Colonic mucosa (tissue), 4 donors: ENCODE results near the gene GULP1. TPM values are rescaled to one million over a fixed set of nuclear protein-coding genes. Genes with fewer than 3 reads are reported as not detected.
A peak's percentile ranks its signal among the peaks of the same experiment; 100 is the strongest.

Experiments used
- DNase-seq: peaks from one replicate; pipeline ENCODE4 v3.0.0-alpha.2; 2020
- H3K27ac ChIP-seq: fragments of 200-600 bp; one replicate; pipeline ENCODE4 v1.8.0; 2021
- H3K27me3 ChIP-seq: fragments of 200-600 bp; one replicate; pipeline ENCODE4 v1.8.0; 2021
- H3K36me3 ChIP-seq: fragments of 200-600 bp; one replicate; pipeline ENCODE4 v1.8.0; 2021
- H3K4me1 ChIP-seq: fragments of 200-600 bp; one replicate; pipeline ENCODE4 v1.8.0; 2021; ENCODE audit warnings: mild to moderate bottlenecking
- H3K4me3 ChIP-seq: fragments of 200-600 bp; one replicate; pipeline ENCODE4 v1.8.0; 2021
- H3K9ac ChIP-seq, 2 donors: one replicate each; pipeline ENCODE4 v1.7.0; 2013; ENCODE audit warnings: control low read depth in 2 of 2, low read depth in 2 of 2, low read length in 2 of 2
- H3K9me3 ChIP-seq: fragments of 200-600 bp; one replicate; pipeline ENCODE4 v1.8.0; 2021
- CTCF ChIP-seq: fragments of 200-600 bp; IDR thresholded peaks from one replicate; pipeline ENCODE4 v1.8.0; 2022; ENCODE audit warnings: antibody characterized with exemption, mild to moderate bottlenecking
- intact Hi-C: fragments of 100-400 bp; cut with DNase I; formaldehyde crosslinking; loops from one replicate; pipeline ENCODE4 v1.14.1; 2022
- total RNA-seq, 2 donors: library from RNA; stranded (reverse); fragmentation: NEBNext Ultra II Directional in 1 of 2; extraction: Animal tissue kit (Norgen Biotek cat#: 25700) in 1 of 2; gene quantifications; one replicate each; pipeline ENCODE4 v1.2.1, GENCODE V29; 2021
- donor health status: healthy.
- donor health status: DM: no; HTN: no; CAD: no.
- donor health status: DM: no; HTN: no; CAD: no.

The GULP1 gene
- total RNA-seq, 2 donors from 2014 or later = 10.4 to 11.8 TPM

- DNase-seq = no peak
- H3K9me3 ChIP-seq = no peaks in the 10 kb centered on the region
- no peaks in the 10 kb centered on the region for H3K4me1 ChIP-seq
- no peak overlapping the region for H3K4me3 ChIP-seq
- no peaks in the 10 kb centered on the region for H3K27me3 ChIP-seq
- no peaks in the 10 kb centered on the region for H3K36me3 ChIP-seq
- H3K27ac ChIP-seq = no peak overlapping the region
- intact Hi-C loops = no loop called here
- no peak for TF ChIP-seq CTCF
- no peak overlapping the region for H3K9ac ChIP-seq
Measured at GRCh38 chr2:188582211-188582610, 290.5 kb downstream of the GULP1 start.

GRCh38 chr2:188588235-188588634, 296.6 kb downstream of the GULP1 start:
- no peak overlapping the region for H3K4me3 ChIP-seq

GRCh38 chr2:188596054-188596453, 304.4 kb downstream of the GULP1 start:
- DNase-seq = no peak
- intact Hi-C loops = no loop called here
- no peaks in the 10 kb centered on the region for H3K27me3 ChIP-seq
- no peak overlapping the region for H3K9ac ChIP-seq
- no peaks in the 10 kb centered on the region for H3K9me3 ChIP-seq
- H3K4me1 ChIP-seq = no peaks in the 10 kb centered on the region
- no peak overlapping the region for H3K27ac ChIP-seq
- TF ChIP-seq CTCF = no peak
- H3K4me3 ChIP-seq = no peak overlapping the region
- no peaks in the 10 kb centered on the region for H3K36me3 ChIP-seq

More at GRCh38 chr2:188588235-188588634, 296.6 kb downstream of the GULP1 start:
- H3K9me3 ChIP-seq = no peaks in the 10 kb centered on the region
- no peak for DNase-seq
- TF ChIP-seq CTCF = no peak
- no peak overlapping the region for H3K27ac ChIP-seq
- intact Hi-C loops = no loop called here
- no peaks in the 10 kb centered on the region for H3K36me3 ChIP-seq
- H3K9ac ChIP-seq = no peak overlapping the region
- no peaks in the 10 kb centered on the region for H3K4me1 ChIP-seq
- no peaks in the 10 kb centered on the region for H3K27me3 ChIP-seq

GRCh38 chr2:188598551-188598950, 306.9 kb downstream of the GULP1 start:
- H3K4me1 ChIP-seq = no peaks in the 10 kb centered on the region
- H3K9ac ChIP-seq = no peak overlapping the region
- no peaks in the 10 kb centered on the region for H3K27me3 ChIP-seq
- TF ChIP-seq CTCF = no peak
- no peaks in the 10 kb centered on the region for H3K36me3 ChIP-seq
- no peaks in the 10 kb centered on the region for H3K9me3 ChIP-seq
- H3K27ac ChIP-seq = no peak overlapping the region
- no peak overlapping the region for H3K4me3 ChIP-seq
- DNase-seq = peak; percentile 45
- intact Hi-C loops = no loop called here

GRCh38 chr2:188599140-188599539, 307.5 kb downstream of the GULP1 start:
- Histone ChIP-seq H3K4me1 (no peaks in the 10 kb centered on the region), H3K36me3 (no peaks in the 10 kb centered on the region), H3K4me3 (no peak overlapping the region), H3K27ac (no peak overlapping the region), H3K9ac (no peak overlapping the region), H3K9me3 (no peaks in the 10 kb centered on the region), H3K27me3 (no peaks in the 10 kb centered on the region)
- DNase-seq = no peak
- intact Hi-C loops = no loop called here
- TF ChIP-seq CTCF = no peak
